Measurements from ENCODE around the gene ACACA.

Gene ACACA

GRCh38 chr17:37069087-37069486 is 337.5 kb downstream of the ACACA start:
- TF ChIP-seq, protein P1, sequence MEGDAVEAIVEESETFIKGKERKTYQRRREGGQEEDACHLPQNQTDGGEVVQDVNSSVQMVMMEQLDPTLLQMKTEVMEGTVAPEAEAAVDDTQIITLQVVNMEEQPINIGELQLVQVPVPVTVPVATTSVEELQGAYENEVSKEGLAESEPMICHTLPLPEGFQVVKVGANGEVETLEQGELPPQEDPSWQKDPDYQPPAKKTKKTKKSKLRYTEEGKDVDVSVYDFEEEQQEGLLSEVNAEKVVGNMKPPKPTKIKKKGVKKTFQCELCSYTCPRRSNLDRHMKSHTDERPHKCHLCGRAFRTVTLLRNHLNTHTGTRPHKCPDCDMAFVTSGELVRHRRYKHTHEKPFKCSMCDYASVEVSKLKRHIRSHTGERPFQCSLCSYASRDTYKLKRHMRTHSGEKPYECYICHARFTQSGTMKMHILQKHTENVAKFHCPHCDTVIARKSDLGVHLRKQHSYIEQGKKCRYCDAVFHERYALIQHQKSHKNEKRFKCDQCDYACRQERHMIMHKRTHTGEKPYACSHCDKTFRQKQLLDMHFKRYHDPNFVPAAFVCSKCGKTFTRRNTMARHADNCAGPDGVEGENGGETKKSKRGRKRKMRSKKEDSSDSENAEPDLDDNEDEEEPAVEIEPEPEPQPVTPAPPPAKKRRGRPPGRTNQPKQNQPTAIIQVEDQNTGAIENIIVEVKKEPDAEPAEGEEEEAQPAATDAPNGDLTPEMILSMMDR (IDR thresholded peaks at IDR 0.05; ENCODE audit: low read depth, low read length, missing control alignments), result no peak
- DNase-seq (ENCODE audit: low read depth), result no peak
- no peak overlapping the region for H3K4me3 ChIP-seq (ENCODE audit: low read depth, low read length)

DNA sequence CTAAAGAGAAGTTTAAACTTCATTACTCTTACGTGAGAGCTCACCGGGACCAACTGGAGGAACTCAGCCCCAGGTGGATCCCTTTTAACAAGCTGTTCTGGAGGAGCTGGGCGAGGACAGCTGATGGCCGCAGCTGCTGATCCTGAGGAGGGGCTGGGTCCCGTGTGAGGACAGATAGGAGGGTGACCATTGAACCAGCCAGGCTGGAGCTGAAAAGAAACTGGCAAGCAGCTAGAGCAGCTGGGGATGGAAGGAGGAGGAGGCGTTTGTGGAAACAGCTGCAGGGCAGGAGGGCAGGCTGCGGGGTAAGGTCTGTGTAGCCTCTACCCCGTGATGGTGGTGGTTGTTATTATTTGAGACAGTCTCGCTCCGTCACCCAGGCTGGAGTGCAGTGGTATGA is 338.4 kb downstream of the ACACA start:
- DNase-seq (ENCODE audit: low read depth), result no peak
- no peak overlapping the region for H3K4me3 ChIP-seq (ENCODE audit: low read depth, low read length)
- TF ChIP-seq, protein P1 (IDR thresholded peaks at IDR 0.05; ENCODE audit: low read depth, low read length, missing control alignments), result no peak

DNA sequence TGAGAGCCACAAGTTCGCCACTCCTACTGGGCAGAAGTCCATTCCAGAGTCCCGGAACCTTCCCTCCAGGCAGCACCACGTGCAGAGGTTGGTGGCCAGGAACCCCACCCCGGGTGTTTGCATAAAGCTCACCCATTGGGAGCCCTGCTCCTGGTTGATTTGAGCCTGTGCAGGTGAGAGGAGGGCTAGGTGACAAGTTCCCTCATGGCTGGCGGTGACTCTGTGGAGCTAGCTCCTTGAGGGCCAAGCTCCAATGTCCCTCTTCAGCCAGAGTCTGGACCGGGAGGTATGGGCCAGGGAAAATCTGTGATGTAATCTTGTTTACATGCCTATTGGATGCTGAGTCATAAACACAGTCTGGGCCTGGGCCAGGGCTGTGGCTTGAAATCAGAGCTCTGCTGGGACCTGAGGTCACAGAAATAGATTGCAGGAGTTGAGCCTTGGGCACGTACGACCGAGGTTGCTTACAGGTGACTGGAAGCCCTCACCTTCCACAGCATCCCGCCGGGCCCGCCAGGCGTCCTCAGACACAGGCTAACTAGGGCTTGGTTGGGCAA is 339.0 kb downstream of the ACACA start:
- no peak overlapping the region for H3K4me3 ChIP-seq (ENCODE audit: low read depth, low read length)
- TF ChIP-seq, protein P1 (IDR thresholded peaks at IDR 0.05; ENCODE audit: low read depth, low read length, missing control alignments), result no peak
- DNase-seq (ENCODE audit: low read depth), result no peak

GRCh38 chr17:37066322-37067255 is 340.0 kb downstream of the ACACA start:
- DNase-seq (ENCODE audit: low read depth), result no peak
- TF ChIP-seq, protein P1 (IDR thresholded peaks at IDR 0.05; ENCODE audit: low read depth, low read length, missing control alignments), result no peak
- H3K4me3 ChIP-seq (ENCODE audit: low read depth, low read length), result no peak overlapping the region

- DNase-seq (ENCODE audit: low read depth), result no peak
- H3K4me3 ChIP-seq (ENCODE audit: low read depth, low read length), result no peak overlapping the region
- TF ChIP-seq, protein P1 (IDR thresholded peaks at IDR 0.05; ENCODE audit: low read depth, low read length, missing control alignments), result no peak
Observed at GRCh38 chr17:37065486-37066321, 340.9 kb downstream of the ACACA start.

- TF ChIP-seq, protein P1 (IDR thresholded peaks at IDR 0.05; ENCODE audit: low read depth, low read length, missing control alignments), result no peak
- no peak for DNase-seq (ENCODE audit: low read depth)
- H3K4me3 ChIP-seq (ENCODE audit: low read depth, low read length), result no peak overlapping the region
Observed at GRCh38 chr17:37064956-37065355, 341.7 kb downstream of the ACACA start.

Measured in GM12864 (cell line).